Neutrophil (primary cell): ENCODE data around the gene MEGF11.

ENCODE experiments used
- H3K27ac ChIP-seq: fragments of 200-600 bp; sonication (generic); 2 replicates; pipeline ENCODE4 v1.5.1; 2016; ENCODE audit warnings: mild to moderate bottlenecking, moderate library complexity
- H3K27me3 ChIP-seq: fragments of 200-600 bp; sonication (generic); 2 replicates; pipeline ENCODE4 v1.6.0; 2016; ENCODE audit warnings: mild to moderate bottlenecking
- H3K36me3 ChIP-seq: fragments of 200-600 bp; sonication (generic); 2 replicates; pipeline ENCODE4 v1.5.1; 2017
- H3K4me1 ChIP-seq, 2 experiments: fragments of 200-600 bp in 1 of 2; sonication (generic) in 1 of 2; 1 replicate in 1 of 2; 2 replicates in 1 of 2; pipeline versions ENCODE4 v1.5.1 to v1.6.1; 2013 to 2016; ENCODE audit warnings: low read depth in 1 of 2, low read length in 1 of 2, mild to moderate bottlenecking in 1 of 2, moderate library complexity in 1 of 2; ENCODE audit not compliant: control insufficient read depth in 1 of 2, insufficient read depth in 1 of 2
- H3K4me3 ChIP-seq, 2 experiments: fragments of 200-600 bp in 1 of 2; sonication (generic) in 1 of 2; 1 replicate in 1 of 2; 2 replicates in 1 of 2; pipeline ENCODE4 v1.5.1; 2013 to 2016; ENCODE audit warnings: low read depth in 1 of 2, low read length in 1 of 2, mild to moderate bottlenecking in 1 of 2, moderate library complexity in 1 of 2
- H3K9me3 ChIP-seq: fragments of 200-600 bp; sonication (generic); 2 replicates; pipeline ENCODE4 v1.5.1; 2016
- TF ChIP-seq, protein P1 (sequence below): fragments of 200-600 bp; sonication (generic); IDR thresholded peaks from 2 replicates; pipeline ENCODE4 v1.5.1; 2016; ENCODE audit warnings: antibody characterized with exemption

The MEGF11 gene

DNA sequence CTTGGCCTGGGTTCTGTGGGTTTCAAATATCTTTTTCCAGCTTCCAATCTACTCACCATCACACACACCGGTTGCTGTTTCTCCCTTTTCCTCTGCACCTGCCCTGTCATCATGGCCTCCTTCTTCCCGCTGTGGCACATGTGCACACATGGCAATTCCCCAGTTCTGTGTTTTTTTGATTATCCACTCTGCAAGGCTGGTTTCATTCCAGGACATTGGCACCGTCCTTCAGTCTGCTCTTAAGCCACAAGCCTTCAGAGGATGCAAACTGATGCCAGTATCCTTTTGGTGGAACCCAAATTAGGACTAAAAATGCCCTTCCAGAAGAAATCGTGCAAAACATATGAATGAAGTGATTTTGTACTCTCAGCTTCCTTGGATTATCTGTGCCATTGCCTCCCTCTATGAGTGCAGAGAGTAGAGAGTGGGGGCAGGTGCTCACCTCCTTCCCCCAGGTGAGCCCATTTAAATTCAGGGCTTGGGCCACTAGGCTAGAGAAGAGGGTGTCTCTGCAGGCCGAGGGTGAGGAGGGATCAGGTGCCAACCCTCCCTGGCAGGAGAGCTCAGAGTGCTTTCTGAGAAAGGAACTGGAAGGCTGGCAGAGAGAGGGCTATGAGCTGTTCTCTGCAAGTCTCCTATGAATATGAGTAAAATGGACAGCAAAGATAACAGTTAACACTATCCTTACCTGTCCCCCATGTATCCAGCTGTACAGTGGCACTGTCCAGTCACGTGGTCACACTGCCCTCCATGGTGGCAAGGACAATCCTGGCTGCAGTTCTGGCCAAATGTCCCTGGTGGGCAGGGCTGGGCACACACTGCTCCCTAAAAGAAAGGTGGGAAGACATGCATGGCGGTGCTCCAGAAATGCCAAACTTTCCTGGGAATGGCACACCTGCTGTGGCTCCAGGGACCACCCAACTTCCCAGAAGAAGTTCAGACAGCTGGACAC lies 283.4 kb downstream of the MEGF11 start:
- no peaks in the 10 kb centered on the region for H3K4me1 ChIP-seq
- no peaks in the 10 kb centered on the region for H3K9me3 ChIP-seq
- H3K27me3 ChIP-seq = peaks cover 79% of the 10 kb centered on the region
- no peak overlapping the region for H3K4me3 ChIP-seq
- H3K36me3 ChIP-seq = no peaks in the 10 kb centered on the region
- H3K27ac ChIP-seq = no peak overlapping the region
- TF ChIP-seq, protein P1, sequence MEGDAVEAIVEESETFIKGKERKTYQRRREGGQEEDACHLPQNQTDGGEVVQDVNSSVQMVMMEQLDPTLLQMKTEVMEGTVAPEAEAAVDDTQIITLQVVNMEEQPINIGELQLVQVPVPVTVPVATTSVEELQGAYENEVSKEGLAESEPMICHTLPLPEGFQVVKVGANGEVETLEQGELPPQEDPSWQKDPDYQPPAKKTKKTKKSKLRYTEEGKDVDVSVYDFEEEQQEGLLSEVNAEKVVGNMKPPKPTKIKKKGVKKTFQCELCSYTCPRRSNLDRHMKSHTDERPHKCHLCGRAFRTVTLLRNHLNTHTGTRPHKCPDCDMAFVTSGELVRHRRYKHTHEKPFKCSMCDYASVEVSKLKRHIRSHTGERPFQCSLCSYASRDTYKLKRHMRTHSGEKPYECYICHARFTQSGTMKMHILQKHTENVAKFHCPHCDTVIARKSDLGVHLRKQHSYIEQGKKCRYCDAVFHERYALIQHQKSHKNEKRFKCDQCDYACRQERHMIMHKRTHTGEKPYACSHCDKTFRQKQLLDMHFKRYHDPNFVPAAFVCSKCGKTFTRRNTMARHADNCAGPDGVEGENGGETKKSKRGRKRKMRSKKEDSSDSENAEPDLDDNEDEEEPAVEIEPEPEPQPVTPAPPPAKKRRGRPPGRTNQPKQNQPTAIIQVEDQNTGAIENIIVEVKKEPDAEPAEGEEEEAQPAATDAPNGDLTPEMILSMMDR = no peak

DNA sequence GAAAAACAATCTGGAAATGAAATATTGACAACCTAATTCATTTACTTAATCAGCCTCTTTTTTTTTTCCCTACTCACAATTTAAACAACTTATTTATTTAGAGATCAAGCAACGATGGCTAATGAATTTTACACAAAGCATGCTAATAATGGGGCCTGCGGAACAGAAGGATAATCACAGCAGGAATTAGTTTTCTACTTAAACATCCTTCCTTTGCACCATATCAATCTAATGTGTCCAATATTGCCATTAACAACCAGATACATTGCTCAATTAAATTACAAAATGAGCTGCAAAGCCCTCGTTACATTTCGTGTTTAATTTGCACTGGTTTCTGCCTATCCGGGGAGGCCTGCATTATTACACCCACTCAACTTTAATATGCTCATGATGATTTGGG lies 285.0 kb downstream of the MEGF11 start:
- Histone ChIP-seq H3K27me3 (peaks cover 73% of the 10 kb centered on the region), H3K27ac (no peak overlapping the region), H3K4me3 (no peak overlapping the region), H3K36me3 (no peaks in the 10 kb centered on the region), H3K9me3 (no peaks in the 10 kb centered on the region), H3K4me1 (no peaks in the 10 kb centered on the region)
- TF ChIP-seq, protein P1 = no peak

DNA sequence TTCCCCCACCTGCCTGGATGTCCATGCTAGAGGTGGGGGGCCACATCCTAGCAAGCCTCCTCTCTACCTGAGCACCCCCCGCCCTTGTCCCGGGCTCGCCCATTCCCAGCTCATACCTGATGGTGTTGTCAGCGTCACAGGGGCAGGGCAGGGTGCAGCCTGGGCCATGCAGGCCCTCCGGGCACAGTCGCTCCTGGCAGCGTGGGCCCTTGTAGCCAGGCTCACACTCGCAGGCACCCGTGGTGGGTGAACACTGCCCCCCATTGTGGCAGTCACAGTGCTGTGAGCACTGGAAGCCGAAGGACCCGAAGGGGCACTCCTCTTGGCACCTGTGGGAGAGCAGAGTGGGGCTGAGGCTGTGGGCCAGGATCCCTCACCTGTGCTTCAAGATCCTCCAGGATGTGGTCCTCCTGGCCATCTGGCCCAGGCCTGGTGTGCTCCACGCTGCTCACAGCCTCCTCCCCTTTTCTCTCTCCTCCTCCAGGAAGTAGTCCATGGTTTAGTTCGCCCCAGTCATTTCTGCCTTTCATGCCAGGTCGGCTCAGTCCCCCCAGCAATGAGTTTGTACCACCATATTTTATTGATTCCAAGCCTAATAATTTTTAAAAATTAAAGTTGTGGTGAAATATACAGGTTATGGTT lies 288.6 kb downstream of the MEGF11 start:
- H3K4me3 ChIP-seq = no peak overlapping the region
- TF ChIP-seq, protein P1 = no peak
- H3K36me3 ChIP-seq = no peaks in the 10 kb centered on the region
- peaks cover 73% of the 10 kb centered on the region for H3K27me3 ChIP-seq
- no peak overlapping the region for H3K27ac ChIP-seq
- no peaks in the 10 kb centered on the region for H3K4me1 ChIP-seq
- H3K9me3 ChIP-seq = no peaks in the 10 kb centered on the region

DNA sequence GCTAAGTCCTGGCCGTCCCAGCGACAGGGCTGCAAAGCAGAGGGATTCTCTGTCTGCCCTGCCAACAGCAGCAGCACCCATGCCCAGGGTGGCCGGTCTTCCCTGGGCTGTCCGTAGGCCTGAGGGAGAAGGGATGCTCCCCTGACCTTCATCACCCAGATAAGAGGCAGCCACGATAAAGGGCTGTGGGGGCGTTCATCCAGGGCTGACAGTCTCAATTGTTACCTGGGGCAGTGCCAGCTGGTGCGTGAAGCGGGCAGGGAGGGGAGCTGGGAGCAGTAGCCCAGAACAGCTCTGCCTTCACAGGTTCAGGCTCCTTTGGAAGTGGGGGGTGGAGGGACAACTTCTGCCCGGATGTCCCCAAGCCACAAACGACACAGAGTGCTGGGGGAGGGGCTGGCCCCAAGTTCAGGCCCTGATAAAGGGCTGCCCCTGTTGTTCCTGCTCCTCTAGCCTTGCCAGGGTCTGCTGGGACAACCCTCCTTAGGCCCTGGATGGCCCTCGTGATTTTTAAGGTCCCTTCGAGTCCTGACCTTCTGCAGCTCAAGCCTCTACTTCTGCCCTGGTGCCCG lies 289.6 kb downstream of the MEGF11 start:
- TF ChIP-seq, protein P1 = no peak
- no peaks in the 10 kb centered on the region for H3K9me3 ChIP-seq
- H3K4me3 ChIP-seq = no peak overlapping the region
- H3K4me1 ChIP-seq = no peaks in the 10 kb centered on the region
- H3K27me3 ChIP-seq = peaks cover 73% of the 10 kb centered on the region
- H3K36me3 ChIP-seq = no peaks in the 10 kb centered on the region
- no peak overlapping the region for H3K27ac ChIP-seq

DNA sequence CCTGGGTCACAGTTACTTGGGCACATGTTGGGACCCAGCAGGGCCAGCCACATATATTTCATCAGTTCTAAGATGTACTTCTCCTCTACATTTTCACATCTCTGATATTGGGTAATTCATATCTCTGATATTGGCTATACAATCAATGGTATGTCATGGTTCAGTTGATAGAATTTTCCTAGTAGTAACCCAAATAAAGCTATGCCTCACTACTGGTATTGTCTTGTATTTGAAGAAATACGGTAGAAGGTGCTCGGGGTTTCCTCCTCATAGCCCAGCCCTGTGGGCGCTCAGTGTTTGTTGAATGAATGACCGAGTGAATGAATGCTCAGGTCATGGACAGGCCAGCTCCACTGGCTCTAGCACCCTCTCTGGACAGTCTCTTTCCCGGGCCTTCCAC lies 290.2 kb downstream of the MEGF11 start:
- Histone ChIP-seq H3K27me3 (peaks cover 71% of the 10 kb centered on the region), H3K4me3 (no peak overlapping the region), H3K27ac (no peak overlapping the region), H3K4me1 (no peaks in the 10 kb centered on the region), H3K36me3 (no peaks in the 10 kb centered on the region), H3K9me3 (no peaks in the 10 kb centered on the region)
- TF ChIP-seq, protein P1 = no peak
